HG02798 (cell line): ENCODE results near the gene AP1S3.
"Not testable (repeated sequence)": the region's sequence is repeated elsewhere in the genome, so short reads cannot be mapped to it uniquely, and the experiment has no call there.

Source experiments
- ATAC-seq: cut with Tn5 transposase; IDR thresholded peaks from one replicate; pipeline ENCODE4 v1.9.1; 2021; ENCODE audit warnings: mild to moderate bottlenecking; ENCODE audit not compliant: unreplicated experiment, poor library complexity

AP1S3 gene

GRCh38 chr2:223854741-223855140 is 17.4 kb upstream of the AP1S3 start:
- ATAC-seq = peak; percentile 62

GRCh38 chr2:223853425-223853837 is 16.0 kb upstream of the AP1S3 start:
- no peak for ATAC-seq

- ATAC-seq = no peak
Observed at GRCh38 chr2:223852281-223852795, 15.0 kb upstream of the AP1S3 start.

GRCh38 chr2:223847410-223847809 is 10.0 kb upstream of the AP1S3 start:
- no peak for ATAC-seq

- no peak for ATAC-seq
Observed at GRCh38 chr2:223846515-223846914, 9.1 kb upstream of the AP1S3 start.

- no peak for ATAC-seq
Observed at GRCh38 chr2:223841436-223842190, 4.2 kb upstream of the AP1S3 start.

GRCh38 chr2:223835701-223836532 is 1.5 kb downstream of the AP1S3 start:
- ATAC-seq = peak; percentile 67

GRCh38 chr2:223834431-223834830 is 3.0 kb downstream of the AP1S3 start:
- ATAC-seq = no peak

- no peak for ATAC-seq
Observed at GRCh38 chr2:223832241-223832903, 5.0 kb downstream of the AP1S3 start.

- ATAC-seq = no peak
Observed at GRCh38 chr2:223829128-223829527, 8.3 kb downstream of the AP1S3 start.

GRCh38 chr2:223828314-223828713 is 9.1 kb downstream of the AP1S3 start:
- no peak for ATAC-seq

- ATAC-seq = no peak
Observed at GRCh38 chr2:223826995-223827394, 10.4 kb downstream of the AP1S3 start.

- no peak for ATAC-seq
Observed at GRCh38 chr2:223824301-223824700, 13.1 kb downstream of the AP1S3 start.

- peak; percentile 62 for ATAC-seq
Observed at GRCh38 chr2:223822818-223823217, 14.6 kb downstream of the AP1S3 start.

GRCh38 chr2:223820549-223820948 is 16.8 kb downstream of the AP1S3 start:
- ATAC-seq = no peak

- no peak for ATAC-seq
Observed at GRCh38 chr2:223819891-223820290, 17.5 kb downstream of the AP1S3 start.

- ATAC-seq = no peak
Observed at GRCh38 chr2:223815884-223816570, 21.4 kb downstream of the AP1S3 start.

GRCh38 chr2:223815186-223815883 is 22.0 kb downstream of the AP1S3 start:
- ATAC-seq = no peak

GRCh38 chr2:223814764-223815163 is 22.6 kb downstream of the AP1S3 start:
- ATAC-seq = not testable (repeated sequence)

- ATAC-seq = no peak
Observed at GRCh38 chr2:223813329-223813728, 24.1 kb downstream of the AP1S3 start.
